ENCODE measurements around the gene HIGD1A. TPM values are rescaled to one million over a fixed set of nuclear protein-coding genes. Genes with fewer than 3 reads are reported as not detected.

The HIGD1A gene
- total and polyA plus RNA-seq, 9 of the 15 experiments (the other 6 are each of a cell fraction or from before 2014, with no cell fraction given), result 165 to 1,185 (median 333) TPM

DNA sequence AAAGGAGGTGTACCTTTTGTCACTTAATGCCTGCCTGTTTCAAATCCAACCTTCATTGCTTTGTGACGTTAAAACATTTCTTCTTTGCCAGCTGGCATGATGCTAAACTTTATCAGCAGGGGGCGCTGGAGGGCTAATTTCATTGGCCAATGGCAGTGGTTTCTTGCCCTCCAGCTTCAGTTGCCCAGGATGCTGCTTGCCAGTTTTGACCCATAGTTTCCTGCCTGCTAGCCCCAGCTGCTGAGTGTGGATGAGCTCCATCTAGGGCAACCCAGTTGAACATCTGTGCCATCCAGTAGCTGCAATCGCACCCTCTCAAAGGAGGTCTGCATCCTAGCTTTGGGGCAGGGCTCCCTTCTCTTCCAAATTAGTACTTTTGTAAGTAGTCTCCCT, 27.0 kb upstream of the HIGD1A start (continued):
- TF ChIP-seq, protein P1, sequence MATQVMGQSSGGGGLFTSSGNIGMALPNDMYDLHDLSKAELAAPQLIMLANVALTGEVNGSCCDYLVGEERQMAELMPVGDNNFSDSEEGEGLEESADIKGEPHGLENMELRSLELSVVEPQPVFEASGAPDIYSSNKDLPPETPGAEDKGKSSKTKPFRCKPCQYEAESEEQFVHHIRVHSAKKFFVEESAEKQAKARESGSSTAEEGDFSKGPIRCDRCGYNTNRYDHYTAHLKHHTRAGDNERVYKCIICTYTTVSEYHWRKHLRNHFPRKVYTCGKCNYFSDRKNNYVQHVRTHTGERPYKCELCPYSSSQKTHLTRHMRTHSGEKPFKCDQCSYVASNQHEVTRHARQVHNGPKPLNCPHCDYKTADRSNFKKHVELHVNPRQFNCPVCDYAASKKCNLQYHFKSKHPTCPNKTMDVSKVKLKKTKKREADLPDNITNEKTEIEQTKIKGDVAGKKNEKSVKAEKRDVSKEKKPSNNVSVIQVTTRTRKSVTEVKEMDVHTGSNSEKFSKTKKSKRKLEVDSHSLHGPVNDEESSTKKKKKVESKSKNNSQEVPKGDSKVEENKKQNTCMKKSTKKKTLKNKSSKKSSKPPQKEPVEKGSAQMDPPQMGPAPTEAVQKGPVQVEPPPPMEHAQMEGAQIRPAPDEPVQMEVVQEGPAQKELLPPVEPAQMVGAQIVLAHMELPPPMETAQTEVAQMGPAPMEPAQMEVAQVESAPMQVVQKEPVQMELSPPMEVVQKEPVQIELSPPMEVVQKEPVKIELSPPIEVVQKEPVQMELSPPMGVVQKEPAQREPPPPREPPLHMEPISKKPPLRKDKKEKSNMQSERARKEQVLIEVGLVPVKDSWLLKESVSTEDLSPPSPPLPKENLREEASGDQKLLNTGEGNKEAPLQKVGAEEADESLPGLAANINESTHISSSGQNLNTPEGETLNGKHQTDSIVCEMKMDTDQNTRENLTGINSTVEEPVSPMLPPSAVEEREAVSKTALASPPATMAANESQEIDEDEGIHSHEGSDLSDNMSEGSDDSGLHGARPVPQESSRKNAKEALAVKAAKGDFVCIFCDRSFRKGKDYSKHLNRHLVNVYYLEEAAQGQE (IDR thresholded peaks at IDR 0.05; ENCODE audit: borderline replicate concordance), result peak; percentile 85; the same call in 1 of the 2 replicates
- TF ChIP-seq, protein P1 (CRISPR knock-in tag; IDR thresholded peaks at IDR 0.05; ENCODE audit: low read depth), result no peak
- 0 out of 2 replicates have a peak, but pooled peaks have one; percentile 20 for TF ChIP-seq MYNN (IDR thresholded peaks at IDR 0.05)
- TF ChIP-seq MYNN (CRISPR knock-in tag; IDR thresholded peaks at IDR 0.05), result no peak
- TF ChIP-seq, protein P2, sequence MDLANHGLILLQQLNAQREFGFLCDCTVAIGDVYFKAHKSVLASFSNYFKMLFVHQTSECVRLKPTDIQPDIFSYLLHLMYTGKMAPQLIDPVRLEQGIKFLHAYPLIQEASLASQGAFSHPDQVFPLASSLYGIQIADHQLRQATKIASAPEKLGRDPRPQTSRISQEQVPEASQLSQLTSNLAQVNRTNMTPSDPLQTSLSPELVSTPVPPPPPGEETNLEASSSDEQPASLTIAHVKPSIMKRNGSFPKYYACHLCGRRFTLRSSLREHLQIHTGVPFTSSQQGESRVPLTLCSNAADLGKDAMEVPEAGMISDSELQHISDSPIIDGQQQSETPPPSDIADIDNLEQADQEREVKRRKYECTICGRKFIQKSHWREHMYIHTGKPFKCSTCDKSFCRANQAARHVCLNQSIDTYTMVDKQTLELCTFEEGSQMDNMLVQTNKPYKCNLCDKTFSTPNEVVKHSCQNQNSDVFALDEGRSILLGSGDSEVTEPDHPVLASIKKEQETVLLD (IDR thresholded peaks at IDR 0.05), result no peak
- TF ChIP-seq ELF2 (CRISPR knock-in tag; IDR thresholded peaks at IDR 0.05), result no peak
- no peak for TF ChIP-seq CREB1 (IDR thresholded peaks at IDR 0.05)
- peak; percentile 62; the same call in 1 of the 2 replicates for TF ChIP-seq CREB1 (CRISPR knock-in tag; IDR thresholded peaks at IDR 0.05)
- TF ChIP-seq, protein P3, sequence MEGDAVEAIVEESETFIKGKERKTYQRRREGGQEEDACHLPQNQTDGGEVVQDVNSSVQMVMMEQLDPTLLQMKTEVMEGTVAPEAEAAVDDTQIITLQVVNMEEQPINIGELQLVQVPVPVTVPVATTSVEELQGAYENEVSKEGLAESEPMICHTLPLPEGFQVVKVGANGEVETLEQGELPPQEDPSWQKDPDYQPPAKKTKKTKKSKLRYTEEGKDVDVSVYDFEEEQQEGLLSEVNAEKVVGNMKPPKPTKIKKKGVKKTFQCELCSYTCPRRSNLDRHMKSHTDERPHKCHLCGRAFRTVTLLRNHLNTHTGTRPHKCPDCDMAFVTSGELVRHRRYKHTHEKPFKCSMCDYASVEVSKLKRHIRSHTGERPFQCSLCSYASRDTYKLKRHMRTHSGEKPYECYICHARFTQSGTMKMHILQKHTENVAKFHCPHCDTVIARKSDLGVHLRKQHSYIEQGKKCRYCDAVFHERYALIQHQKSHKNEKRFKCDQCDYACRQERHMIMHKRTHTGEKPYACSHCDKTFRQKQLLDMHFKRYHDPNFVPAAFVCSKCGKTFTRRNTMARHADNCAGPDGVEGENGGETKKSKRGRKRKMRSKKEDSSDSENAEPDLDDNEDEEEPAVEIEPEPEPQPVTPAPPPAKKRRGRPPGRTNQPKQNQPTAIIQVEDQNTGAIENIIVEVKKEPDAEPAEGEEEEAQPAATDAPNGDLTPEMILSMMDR (IDR thresholded peaks at IDR 0.05 in 2 of 3, conservative IDR thresholded peaks at IDR 0.05 in 1 of 3; ENCODE audit: insufficient read depth in 2 of 3, low read depth in 1 of 3, low read length in 3 of 3), result peak; percentile 88 to 95 (median 93)
- TF ChIP-seq KDM1A (IDR thresholded peaks at IDR 0.05), result no peak
- no peak for TF ChIP-seq RUNX1 (IDR thresholded peaks at IDR 0.05; ENCODE audit: low read depth)
- TF ChIP-seq RCOR1 (IDR thresholded peaks at IDR 0.05; ENCODE audit: borderline replicate concordance in 1 of 2, low read depth in 2 of 2, low read length in 2 of 2), result 0 out of 4 replicates have a peak, but pooled peaks of 1 of the 2 experiments have one; percentile 31
- TF ChIP-seq TOE1 (IDR thresholded peaks at IDR 0.05; ENCODE audit: borderline replicate concordance), result no peak
- TF ChIP-seq TOE1 (CRISPR knock-in tag; IDR thresholded peaks at IDR 0.05; ENCODE audit: borderline replicate concordance, low read depth), result no peak
- TF ChIP-seq, protein P4, sequence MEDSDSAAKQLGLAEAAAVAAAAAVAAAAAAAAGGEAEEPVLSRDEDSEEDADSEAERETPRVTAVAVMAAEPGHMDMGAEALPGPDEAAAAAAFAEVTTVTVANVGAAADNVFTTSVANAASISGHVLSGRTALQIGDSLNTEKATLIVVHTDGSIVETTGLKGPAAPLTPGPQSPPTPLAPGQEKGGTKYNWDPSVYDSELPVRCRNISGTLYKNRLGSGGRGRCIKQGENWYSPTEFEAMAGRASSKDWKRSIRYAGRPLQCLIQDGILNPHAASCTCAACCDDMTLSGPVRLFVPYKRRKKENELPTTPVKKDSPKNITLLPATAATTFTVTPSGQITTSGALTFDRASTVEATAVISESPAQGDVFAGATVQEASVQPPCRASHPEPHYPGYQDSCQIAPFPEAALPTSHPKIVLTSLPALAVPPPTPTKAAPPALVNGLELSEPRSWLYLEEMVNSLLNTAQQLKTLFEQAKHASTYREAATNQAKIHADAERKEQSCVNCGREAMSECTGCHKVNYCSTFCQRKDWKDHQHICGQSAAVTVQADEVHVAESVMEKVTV (CRISPR knock-in tag; IDR thresholded peaks at IDR 0.05), result peak; percentile 90
- TF ChIP-seq ZNF347 (CRISPR knock-in tag; IDR thresholded peaks at IDR 0.05; ENCODE audit: low read depth), result no peak
